COLO829 (cell line): ENCODE data around the gene LCORL.
"Not testable (repeated sequence)": the region's sequence is repeated elsewhere in the genome, so short reads cannot be mapped to it uniquely, and the experiment has no call there.

Experiments used
- DNase-seq: peaks from one replicate; pipeline ENCODE4 v3.0.0; 2012; ENCODE audit warnings: low spot score

LCORL gene

GRCh38 chr4:17930256-17930655, 91.3 kb downstream of the LCORL start:
- DNase-seq: no peak

GRCh38 chr4:17924189-17924588, 97.4 kb downstream of the LCORL start:
- DNase-seq: no peak

GRCh38 chr4:17921451-17921850, 100.1 kb downstream of the LCORL start:
- no peak for DNase-seq

GRCh38 chr4:17920681-17921080, 100.9 kb downstream of the LCORL start:
- DNase-seq: no peak

GRCh38 chr4:17915439-17915838, 106.1 kb downstream of the LCORL start:
- no peak for DNase-seq

- no peak for DNase-seq
These were observed 109.5 kb downstream of the LCORL start for GRCh38 chr4:17912011-17912410.

GRCh38 chr4:17911608-17912007, 109.9 kb downstream of the LCORL start:
- no peak for DNase-seq

- no peak for DNase-seq
These were observed 123.0 kb downstream of the LCORL start for GRCh38 chr4:17898553-17899055.

GRCh38 chr4:17895481-17895880, 126.1 kb downstream of the LCORL start:
- no peak for DNase-seq

- no peak for DNase-seq
These were observed 127.1 kb downstream of the LCORL start for GRCh38 chr4:17894421-17894820.

- DNase-seq: no peak
These were observed 131.9 kb downstream of the LCORL start for GRCh38 chr4:17889692-17890091.

- no peak for DNase-seq
These were observed 137.0 kb downstream of the LCORL start for GRCh38 chr4:17884511-17884910.

- DNase-seq: no peak
These were observed 137.5 kb downstream of the LCORL start for GRCh38 chr4:17884063-17884462.

GRCh38 chr4:17877661-17878060, 143.9 kb downstream of the LCORL start:
- no peak for DNase-seq

GRCh38 chr4:17876943-17877342, 144.6 kb downstream of the LCORL start:
- no peak for DNase-seq

GRCh38 chr4:17875402-17876070, 146.0 kb downstream of the LCORL start:
- DNase-seq: no peak

GRCh38 chr4:17869327-17869726, 152.2 kb downstream of the LCORL start:
- no peak for DNase-seq

- no peak for DNase-seq
These were observed 154.3 kb downstream of the LCORL start for GRCh38 chr4:17867276-17867675.

GRCh38 chr4:17866810-17867209, 154.7 kb downstream of the LCORL start:
- DNase-seq: no peak

- no peak for DNase-seq
These were observed 155.6 kb downstream of the LCORL start for GRCh38 chr4:17865866-17866363.

GRCh38 chr4:17861906-17862305, 159.6 kb downstream of the LCORL start:
- not testable (repeated sequence) for DNase-seq

- DNase-seq: no peak
These were observed 161.7 kb downstream of the LCORL start for GRCh38 chr4:17859793-17860406.

GRCh38 chr4:17854036-17854435, 167.5 kb downstream of the LCORL start:
- DNase-seq: no peak

- no peak for DNase-seq
These were observed 169.6 kb downstream of the LCORL start for GRCh38 chr4:17851959-17852358.
